ENCODE data around the gene ADM.

DNA sequence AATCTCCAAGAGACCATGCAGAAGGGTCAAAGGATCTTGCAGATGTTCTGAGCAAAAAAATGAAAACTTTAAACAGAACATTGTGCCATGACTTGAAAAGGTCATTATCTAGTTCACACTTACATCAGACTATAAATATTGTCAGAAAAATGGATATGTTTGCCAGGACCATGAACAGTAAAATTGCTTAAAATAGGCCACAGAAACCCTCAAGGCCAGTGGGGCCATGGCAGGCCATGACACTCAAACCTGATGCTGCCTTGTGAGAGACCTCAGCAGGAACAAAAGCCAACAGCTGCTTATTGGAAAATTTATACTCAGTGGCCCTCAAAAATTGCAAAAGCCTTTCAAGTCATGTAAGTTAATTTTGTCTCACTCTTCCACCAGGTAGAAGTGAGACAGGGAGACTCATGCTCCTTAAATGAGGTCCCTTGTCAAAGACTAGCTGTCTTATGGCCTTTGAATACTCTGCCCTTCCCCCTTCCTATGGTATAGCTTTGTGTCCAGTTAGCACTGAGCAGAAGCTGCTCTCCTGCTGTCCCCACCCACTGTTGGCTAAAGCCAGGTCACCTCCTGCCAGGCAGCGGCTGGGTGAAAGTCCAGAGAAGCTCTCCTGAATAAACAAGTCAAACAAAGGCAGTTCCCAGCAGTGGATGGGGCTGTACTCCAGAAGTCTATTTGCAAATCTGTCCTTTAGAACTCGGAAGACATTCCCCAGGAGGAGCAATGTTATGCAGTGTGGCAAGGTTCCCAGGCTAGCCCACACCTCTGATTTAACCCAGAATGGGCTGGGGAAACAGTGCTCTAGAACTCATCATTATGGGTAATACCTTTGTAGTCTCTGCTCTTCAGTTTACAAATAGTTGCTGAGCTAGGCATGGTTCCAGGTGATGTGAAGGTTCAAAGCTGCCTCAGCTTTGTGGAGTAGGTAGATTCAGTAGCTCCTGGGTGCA, 21.4 kb downstream of the ADM start:
- TF ChIP-seq, protein P1, sequence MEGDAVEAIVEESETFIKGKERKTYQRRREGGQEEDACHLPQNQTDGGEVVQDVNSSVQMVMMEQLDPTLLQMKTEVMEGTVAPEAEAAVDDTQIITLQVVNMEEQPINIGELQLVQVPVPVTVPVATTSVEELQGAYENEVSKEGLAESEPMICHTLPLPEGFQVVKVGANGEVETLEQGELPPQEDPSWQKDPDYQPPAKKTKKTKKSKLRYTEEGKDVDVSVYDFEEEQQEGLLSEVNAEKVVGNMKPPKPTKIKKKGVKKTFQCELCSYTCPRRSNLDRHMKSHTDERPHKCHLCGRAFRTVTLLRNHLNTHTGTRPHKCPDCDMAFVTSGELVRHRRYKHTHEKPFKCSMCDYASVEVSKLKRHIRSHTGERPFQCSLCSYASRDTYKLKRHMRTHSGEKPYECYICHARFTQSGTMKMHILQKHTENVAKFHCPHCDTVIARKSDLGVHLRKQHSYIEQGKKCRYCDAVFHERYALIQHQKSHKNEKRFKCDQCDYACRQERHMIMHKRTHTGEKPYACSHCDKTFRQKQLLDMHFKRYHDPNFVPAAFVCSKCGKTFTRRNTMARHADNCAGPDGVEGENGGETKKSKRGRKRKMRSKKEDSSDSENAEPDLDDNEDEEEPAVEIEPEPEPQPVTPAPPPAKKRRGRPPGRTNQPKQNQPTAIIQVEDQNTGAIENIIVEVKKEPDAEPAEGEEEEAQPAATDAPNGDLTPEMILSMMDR (IDR thresholded peaks at IDR 0.05) = no peak
- no peak for TF ChIP-seq POLR2A (IDR thresholded peaks at IDR 0.05)

Measured in thyroid gland (tissue), 4 donors.